HepG2 (cell line): ENCODE measurements around the gene PTPRF. TPM values are rescaled to one million over a fixed set of nuclear protein-coding genes. Genes with fewer than 3 reads are reported as not detected.

Experiments used
- ARNT ChIP-seq: fragments of 450-650 bp; IDR thresholded peaks from 2 replicates; pipeline ENCODE4 v1.6.1; 2017
- ATRX ChIP-seq: sonication (generic); formaldehyde crosslinking; IDR thresholded peaks from 2 replicates; pipeline ENCODE4 v1.4.0; 2020; ENCODE audit warnings: missing genetic modification reagents, borderline replicate concordance
- BCL6 ChIP-seq: IDR thresholded peaks from 2 replicates; pipeline ENCODE4 v1.6.1; 2016; ENCODE audit warnings: missing genetic modification reagents, missing compliant biosample characterization
- BHLHE40 ChIP-seq: IDR thresholded peaks from 2 replicates; pipeline ENCODE4 v1.6.1; 2011; ENCODE audit warnings: low read length, improper control_type of control experiment
- GPN1 ChIP-seq: sonication (generic); formaldehyde crosslinking; IDR thresholded peaks from 2 replicates; pipeline ENCODE4 v1.5.1; 2020; ENCODE audit warnings: missing genetic modification reagents, borderline replicate concordance
- HNF4A ChIP-seq: sonication (generic); formaldehyde crosslinking; IDR thresholded peaks from 2 replicates; pipeline ENCODE4 v1.4.0; 2020; ENCODE audit warnings: missing genetic modification reagents
- MED8 ChIP-seq: sonication (generic); formaldehyde crosslinking; IDR thresholded peaks from 2 replicates; pipeline ENCODE4 v1.8.1; 2023; ENCODE audit warnings: mild to moderate bottlenecking, missing genetic modification reagents; ENCODE audit not compliant: insufficient replicate concordance
- NKX3-1 ChIP-seq: sonication (generic); formaldehyde crosslinking; IDR thresholded peaks from 2 replicates; pipeline ENCODE4 v1.5.0; 2020; ENCODE audit warnings: missing genetic modification reagents
- PAF1 ChIP-seq: IDR thresholded peaks from 2 replicates; pipeline ENCODE4 v1.6.1; 2016; ENCODE audit warnings: missing genetic modification reagents, missing compliant biosample characterization
- RBM22 ChIP-seq: fragments of 200-400 bp; formaldehyde crosslinking; optimal IDR thresholded peaks from 2 replicates; pipeline ENCODE3; 2017; ENCODE audit warnings: mild to moderate bottlenecking, low read length, moderate library complexity
- SMAD9 ChIP-seq: sonication (generic); formaldehyde crosslinking; IDR thresholded peaks from 2 replicates; pipeline ENCODE4 v1.5.1; 2020; ENCODE audit warnings: mild to moderate bottlenecking, missing genetic modification reagents
- SMYD3 ChIP-seq: sonication (generic); formaldehyde crosslinking; IDR thresholded peaks from 2 replicates; pipeline ENCODE4 v1.8.1; 2023; ENCODE audit warnings: mild to moderate bottlenecking, missing genetic modification reagents
- SP140L ChIP-seq: sonication (generic); formaldehyde crosslinking; IDR thresholded peaks from 2 replicates; pipeline ENCODE4 v1.4.0; 2020; ENCODE audit warnings: missing genetic modification reagents, borderline replicate concordance
- STAT5B ChIP-seq: sonication (generic); formaldehyde crosslinking; IDR thresholded peaks from 2 replicates; pipeline ENCODE4 v1.4.0; 2020; ENCODE audit warnings: missing genetic modification reagents
- TMF1 ChIP-seq: sonication (generic); formaldehyde crosslinking; IDR thresholded peaks from 2 replicates; pipeline ENCODE4 v1.8.1; 2022; ENCODE audit warnings: low read depth, missing genetic modification reagents
- ZNF160 ChIP-seq: sonication (generic); formaldehyde crosslinking; IDR thresholded peaks from 2 replicates; pipeline ENCODE4 v1.8.0; 2022; ENCODE audit warnings: mild to moderate bottlenecking, inconsistent platforms, missing genetic modification reagents
- ZNF232 ChIP-seq: sonication (generic); formaldehyde crosslinking; IDR thresholded peaks from 2 replicates; pipeline ENCODE4 v1.4.0; 2020; ENCODE audit warnings: missing genetic modification reagents, borderline replicate concordance
- ZNF234 ChIP-seq: sonication (generic); formaldehyde crosslinking; conservative IDR thresholded peaks from 2 replicates; pipeline ENCODE4 v1.5.1; 2020; ENCODE audit warnings: mild to moderate bottlenecking, missing genetic modification reagents
- ZNF30 ChIP-seq: sonication (generic); formaldehyde crosslinking; IDR thresholded peaks from 2 replicates; pipeline ENCODE4 v1.5.0; 2020; ENCODE audit warnings: mild to moderate bottlenecking, missing genetic modification reagents
- ZNF44 ChIP-seq: sonication (generic); formaldehyde crosslinking; IDR thresholded peaks from 2 replicates; pipeline ENCODE4 v1.5.1; 2020; ENCODE audit warnings: mild to moderate bottlenecking, missing genetic modification reagents
- ZNF510 ChIP-seq: sonication (generic); formaldehyde crosslinking; IDR thresholded peaks from 2 replicates; pipeline ENCODE4 v1.4.0; 2020; ENCODE audit warnings: low read depth, mild to moderate bottlenecking, missing genetic modification reagents
- ZNF572 ChIP-seq: sonication (generic); formaldehyde crosslinking; IDR thresholded peaks from 2 replicates; pipeline ENCODE4 v1.5.1; 2020; ENCODE audit warnings: mild to moderate bottlenecking, missing genetic modification reagents
- ZSCAN25 ChIP-seq: sonication (generic); formaldehyde crosslinking; IDR thresholded peaks from 2 replicates; pipeline ENCODE4 v1.8.0; 2022; ENCODE audit warnings: mild to moderate bottlenecking, missing genetic modification reagents
- polyA plus RNA-seq, 8 experiments: library from polyadenylated mRNA; depleted of rRNA in 3 of 8; stranded (reverse) in 7 of 8; unstranded in 1 of 8; fragments of >200 nt; fragmentation: Illumina TruSeq in 4 of 8; extraction: Trizol in 4 of 8; gene quantifications; 2 replicates each; pipeline versions ENCODE4 v1.2.1 to v1.2.3, GENCODE V29; 2011 to 2016; ENCODE audit warnings: low read depth in 4 of 8, missing spikeins in 1 of 8, mixed read lengths in 1 of 8; ENCODE audit not compliant: insufficient read depth in 1 of 8
- total RNA-seq, 5 experiments: library from RNA; depleted of rRNA; stranded (reverse); fragments of >200 nt; fragmentation: Illumina TruSeq; extraction: Trizol; gene quantifications; 2 replicates each; pipeline ENCODE4 v1.2.3, GENCODE V29; 2016; ENCODE audit warnings: low read depth in 1 of 5
- TF ChIP-seq, protein P1 (sequence below): sonication (generic); formaldehyde crosslinking; IDR thresholded peaks from 2 replicates; pipeline ENCODE4 v1.4.0; 2020; ENCODE audit warnings: missing genetic modification reagents, low read depth, mild to moderate bottlenecking, borderline replicate concordance
- TF ChIP-seq, protein P2 (sequence below): IDR thresholded peaks from 2 replicates; pipeline ENCODE4 v1.6.1; 2012; ENCODE audit warnings: inconsistent platforms
- TF ChIP-seq, protein P3 (sequence below): sonication (generic); formaldehyde crosslinking; IDR thresholded peaks from 2 replicates; pipeline ENCODE4 v1.4.0; 2020; ENCODE audit warnings: missing genetic modification reagents
- TF ChIP-seq, protein P4 (sequence below): sonication (generic); formaldehyde crosslinking; IDR thresholded peaks from 2 replicates; pipeline ENCODE4 v1.4.0; 2020; ENCODE audit warnings: missing genetic modification reagents, borderline replicate concordance

PTPRF gene
- total and polyA plus RNA-seq, 2 of the 13 experiments (the other 11 are each of a cell fraction or from before 2014, with no cell fraction given): 55.9 to 167 TPM

DNA sequence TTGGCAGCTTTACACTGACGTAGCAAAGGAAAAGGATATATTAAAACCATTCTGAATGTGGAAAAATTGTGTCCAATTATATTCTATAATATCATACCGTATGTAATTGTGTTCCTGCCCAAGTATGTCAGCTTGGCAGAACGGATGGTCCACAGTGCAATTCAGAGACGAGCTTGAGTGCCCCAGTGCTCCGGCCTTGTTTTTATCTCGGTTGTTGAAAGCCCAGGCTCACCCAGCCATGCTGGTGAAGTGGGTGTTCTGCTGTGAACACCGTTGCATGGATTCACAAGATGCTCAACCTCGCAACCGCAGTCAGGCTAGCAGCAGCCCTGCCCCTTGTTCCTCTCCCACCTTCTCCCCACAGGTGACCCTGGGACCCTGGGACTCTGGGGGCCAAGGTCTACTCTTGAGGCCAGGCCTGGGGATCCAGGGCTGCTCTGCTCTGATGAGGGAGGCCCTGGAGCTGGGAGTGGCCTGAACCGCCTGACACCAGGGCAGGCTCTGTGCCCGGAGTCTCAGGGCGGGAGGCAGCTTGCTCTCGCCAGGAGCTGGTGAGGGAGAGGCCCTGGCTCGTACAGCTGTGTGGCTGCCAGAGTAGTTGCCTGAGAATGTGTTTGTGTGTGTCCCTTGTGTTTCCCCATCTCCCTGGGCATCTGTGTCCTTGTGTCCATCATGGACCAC lies 11.2 kb downstream of the PTPRF start (continued):
- TF ChIP-seq STAT5B (CRISPR knock-in tag) (no peak), HNF4A (CRISPR knock-in tag) (peak; percentile 90), SP140L (CRISPR knock-in tag) (no peak), MED8 (no peak), ARNT (no peak), BHLHE40 (no peak), ZSCAN25 (CRISPR knock-in tag) (no peak; the same call in 1 of the 2 replicates), SMAD9 (CRISPR knock-in tag) (no peak), ZNF232 (CRISPR knock-in tag) (peak; percentile 53; the same call in 1 of the 2 replicates), ZNF160 (no peak), ZNF30 (no peak), PAF1 (CRISPR knock-in tag) (no peak), ZNF44 (CRISPR knock-in tag) (no peak), RBM22 (no peak), NKX3-1 (CRISPR knock-in tag) (no peak), TMF1 (CRISPR knock-in tag) (no peak), SMYD3 (CRISPR knock-in tag) (no peak), ZNF234 (CRISPR knock-in tag) (no peak), ZNF572 (no peak), GPN1 (no peak), BCL6 (CRISPR knock-in tag) (peak; percentile 33; the same call in 1 of the 2 replicates), ZNF510 (CRISPR knock-in tag) (no peak), ATRX (CRISPR knock-in tag) (no peak)
- TF ChIP-seq, protein P1, sequence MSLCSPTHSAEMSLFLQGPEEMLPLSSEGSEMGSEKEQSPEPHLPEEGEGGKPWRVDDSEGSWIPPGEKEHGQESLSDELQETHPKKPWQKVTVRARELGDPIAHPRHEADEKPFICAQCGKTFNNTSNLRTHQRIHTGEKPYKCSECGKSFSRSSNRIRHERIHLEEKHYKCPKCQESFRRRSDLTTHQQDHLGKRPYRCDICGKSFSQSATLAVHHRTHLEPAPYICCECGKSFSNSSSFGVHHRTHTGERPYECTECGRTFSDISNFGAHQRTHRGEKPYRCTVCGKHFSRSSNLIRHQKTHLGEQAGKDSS (CRISPR knock-in tag): 0 out of 2 replicates have a peak, but pooled peaks have one; percentile 45
- TF ChIP-seq, protein P2, sequence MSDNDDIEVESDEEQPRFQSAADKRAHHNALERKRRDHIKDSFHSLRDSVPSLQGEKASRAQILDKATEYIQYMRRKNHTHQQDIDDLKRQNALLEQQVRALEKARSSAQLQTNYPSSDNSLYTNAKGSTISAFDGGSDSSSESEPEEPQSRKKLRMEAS: peak; percentile 39; the same call in 1 of the 2 replicates
- TF ChIP-seq, protein P3, sequence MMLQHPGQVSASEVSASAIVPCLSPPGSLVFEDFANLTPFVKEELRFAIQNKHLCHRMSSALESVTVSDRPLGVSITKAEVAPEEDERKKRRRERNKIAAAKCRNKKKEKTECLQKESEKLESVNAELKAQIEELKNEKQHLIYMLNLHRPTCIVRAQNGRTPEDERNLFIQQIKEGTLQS: no peak
- TF ChIP-seq, protein P4, sequence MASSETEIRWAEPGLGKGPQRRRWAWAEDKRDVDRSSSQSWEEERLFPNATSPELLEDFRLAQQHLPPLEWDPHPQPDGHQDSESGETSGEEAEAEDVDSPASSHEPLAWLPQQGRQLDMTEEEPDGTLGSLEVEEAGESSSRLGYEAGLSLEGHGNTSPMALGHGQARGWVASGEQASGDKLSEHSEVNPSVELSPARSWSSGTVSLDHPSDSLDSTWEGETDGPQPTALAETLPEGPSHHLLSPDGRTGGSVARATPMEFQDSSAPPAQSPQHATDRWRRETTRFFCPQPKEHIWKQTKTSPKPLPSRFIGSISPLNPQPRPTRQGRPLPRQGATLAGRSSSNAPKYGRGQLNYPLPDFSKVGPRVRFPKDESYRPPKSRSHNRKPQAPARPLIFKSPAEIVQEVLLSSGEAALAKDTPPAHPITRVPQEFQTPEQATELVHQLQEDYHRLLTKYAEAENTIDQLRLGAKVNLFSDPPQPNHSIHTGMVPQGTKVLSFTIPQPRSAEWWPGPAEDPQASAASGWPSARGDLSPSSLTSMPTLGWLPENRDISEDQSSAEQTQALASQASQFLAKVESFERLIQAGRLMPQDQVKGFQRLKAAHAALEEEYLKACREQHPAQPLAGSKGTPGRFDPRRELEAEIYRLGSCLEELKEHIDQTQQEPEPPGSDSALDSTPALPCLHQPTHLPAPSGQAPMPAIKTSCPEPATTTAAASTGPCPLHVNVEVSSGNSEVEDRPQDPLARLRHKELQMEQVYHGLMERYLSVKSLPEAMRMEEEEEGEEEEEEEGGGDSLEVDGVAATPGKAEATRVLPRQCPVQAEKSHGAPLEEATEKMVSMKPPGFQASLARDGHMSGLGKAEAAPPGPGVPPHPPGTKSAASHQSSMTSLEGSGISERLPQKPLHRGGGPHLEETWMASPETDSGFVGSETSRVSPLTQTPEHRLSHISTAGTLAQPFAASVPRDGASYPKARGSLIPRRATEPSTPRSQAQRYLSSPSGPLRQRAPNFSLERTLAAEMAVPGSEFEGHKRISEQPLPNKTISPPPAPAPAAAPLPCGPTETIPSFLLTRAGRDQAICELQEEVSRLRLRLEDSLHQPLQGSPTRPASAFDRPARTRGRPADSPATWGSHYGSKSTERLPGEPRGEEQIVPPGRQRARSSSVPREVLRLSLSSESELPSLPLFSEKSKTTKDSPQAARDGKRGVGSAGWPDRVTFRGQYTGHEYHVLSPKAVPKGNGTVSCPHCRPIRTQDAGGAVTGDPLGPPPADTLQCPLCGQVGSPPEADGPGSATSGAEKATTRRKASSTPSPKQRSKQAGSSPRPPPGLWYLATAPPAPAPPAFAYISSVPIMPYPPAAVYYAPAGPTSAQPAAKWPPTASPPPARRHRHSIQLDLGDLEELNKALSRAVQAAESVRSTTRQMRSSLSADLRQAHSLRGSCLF (CRISPR knock-in tag): no peak
